Smooth muscle cell (in vitro differentiated cells): ENCODE results near the gene HID1. TPM values are rescaled to one million over a fixed set of nuclear protein-coding genes. Genes with fewer than 3 reads are reported as not detected.

Experiments used
- DNase-seq: peaks from one replicate; lab custom pipeline; 2025; ENCODE audit not compliant: unreplicated experiment; lab: John Stamatoyannopoulos, UW
- H2AFZ ChIP-seq: fragments of 200-600 bp; sonication (generic); 2 replicates; pipeline ENCODE4 v1.6.0; 2016; ENCODE audit warnings: antibody characterized with exemption, low read depth, mild to moderate bottlenecking
- H3F3A ChIP-seq: fragments of 200-600 bp; sonication (generic); 2 replicates; pipeline ENCODE4 v1.6.0; 2017; ENCODE audit warnings: antibody characterized with exemption, low read depth
- H3K27ac ChIP-seq: fragments of 200-600 bp; sonication (generic); 2 replicates; pipeline ENCODE4 v1.5.1; 2016; ENCODE audit warnings: low read depth, mild to moderate bottlenecking
- H3K27me3 ChIP-seq: fragments of 200-600 bp; sonication (generic); 2 replicates; pipeline ENCODE4 v1.6.1; 2016; ENCODE audit warnings: low read depth, mild to moderate bottlenecking
- H3K36me3 ChIP-seq: fragments of 200-600 bp; sonication (generic); 2 replicates; pipeline ENCODE4 v1.5.1; 2016; ENCODE audit warnings: low read depth
- H3K4me1 ChIP-seq: fragments of 200-600 bp; sonication (generic); 2 replicates; pipeline ENCODE4 v1.5.1; 2016; ENCODE audit warnings: low read depth
- H3K4me2 ChIP-seq: fragments of 200-600 bp; sonication (generic); 2 replicates; pipeline ENCODE4 v1.6.0; 2016; ENCODE audit warnings: mild to moderate bottlenecking
- H3K4me3 ChIP-seq: fragments of 200-600 bp; sonication (generic); 2 replicates; pipeline ENCODE4 v1.5.1; 2016; ENCODE audit warnings: mild to moderate bottlenecking
- H3K79me2 ChIP-seq: fragments of 200-600 bp; sonication (generic); 2 replicates; pipeline ENCODE4 v1.6.0; 2016; ENCODE audit warnings: low read depth, mild to moderate bottlenecking
- H3K9ac ChIP-seq: fragments of 200-600 bp; sonication (generic); 2 replicates; pipeline ENCODE4 v1.6.0; 2016; ENCODE audit warnings: low read depth
- H3K9me3 ChIP-seq: fragments of 200-600 bp; sonication (generic); replicated peaks from 2 replicates; pipeline ENCODE4 v1.5.1; 2016; ENCODE audit warnings: low read depth
- H4K20me1 ChIP-seq: fragments of 200-600 bp; sonication (generic); 2 replicates; pipeline ENCODE4 v1.6.0; 2016; ENCODE audit warnings: low read depth
- CTCF ChIP-seq: fragments of 200-600 bp; sonication (generic); IDR thresholded peaks from 2 replicates; pipeline ENCODE4 v1.5.1; 2017; ENCODE audit warnings: borderline replicate concordance, mild to moderate bottlenecking, antibody characterized with exemption; ENCODE audit not compliant: insufficient read depth, poor library complexity, severe bottlenecking
- WGBS: methylation state at CpG from one replicate; pipeline ENCODE4 v1.1.7; 2016; ENCODE audit warnings: low lambda C conversion rate; 5-methylcytosine and 5-hydroxymethylcytosine counted together
- polyA plus RNA-seq: library from polyadenylated mRNA; unstranded; fragments of >200 nt; fragmentation: Nextera tagmentation; extraction: Ambion mirVana; gene quantifications from 2 replicates; pipeline ENCODE4 v1.2.1, GENCODE V29; 2016
- total RNA-seq: library from RNA; depleted of rRNA; stranded (reverse); fragments of >200 nt; gene quantifications from 2 replicates; pipeline ENCODE4 v1.2.3, GENCODE V29; 2014

The HID1 gene
- total and polyA plus RNA-seq, 2 experiments from 2014 or later, result 3.3 to 8.8 TPM

- H4K20me1 ChIP-seq, result no peaks in the 10 kb centered on the region
- H3K36me3 ChIP-seq, result no peaks in the 10 kb centered on the region
- H3K9ac ChIP-seq, result no peak overlapping the region
- no peak for TF ChIP-seq CTCF
- no peak overlapping the region for H3K4me2 ChIP-seq
- no peak overlapping the region for H2AFZ ChIP-seq
- no peak overlapping the region for H3K4me3 ChIP-seq
- peaks cover 92% of the 10 kb centered on the region for H3K27me3 ChIP-seq
- H3K27ac ChIP-seq, result no peak overlapping the region
- no peaks in the 10 kb centered on the region for H3K4me1 ChIP-seq
- no peaks in the 10 kb centered on the region for H3F3A ChIP-seq
- WGBS, result 60% methylated on average over 11 of the region's 11 CpGs
- H3K9me3 ChIP-seq, result no peaks in the 10 kb centered on the region
- DNase-seq, result no peak
- H3K79me2 ChIP-seq, result no peaks in the 10 kb centered on the region
Measured at GRCh38 chr17:74937064-74938051, 35.2 kb downstream of the HID1 start.

- no peak for TF ChIP-seq CTCF
- Histone ChIP-seq H3K36me3 (no peaks in the 10 kb centered on the region), H3K4me1 (no peaks in the 10 kb centered on the region), H3K27ac (no peak overlapping the region), H2AFZ (no peak overlapping the region), H3K4me3 (no peak overlapping the region), H3K9ac (no peak overlapping the region), H4K20me1 (no peaks in the 10 kb centered on the region), H3K9me3 (no peaks in the 10 kb centered on the region), H3K79me2 (no peaks in the 10 kb centered on the region), H3F3A (no peaks in the 10 kb centered on the region), H3K4me2 (no peak overlapping the region), H3K27me3 (peaks cover 89% of the 10 kb centered on the region)
- no peak for DNase-seq
- 45% methylated on average over 10 of the region's 12 CpGs for WGBS
Measured at GRCh38 chr17:74936470-74936799, 36.1 kb downstream of the HID1 start.

DNA sequence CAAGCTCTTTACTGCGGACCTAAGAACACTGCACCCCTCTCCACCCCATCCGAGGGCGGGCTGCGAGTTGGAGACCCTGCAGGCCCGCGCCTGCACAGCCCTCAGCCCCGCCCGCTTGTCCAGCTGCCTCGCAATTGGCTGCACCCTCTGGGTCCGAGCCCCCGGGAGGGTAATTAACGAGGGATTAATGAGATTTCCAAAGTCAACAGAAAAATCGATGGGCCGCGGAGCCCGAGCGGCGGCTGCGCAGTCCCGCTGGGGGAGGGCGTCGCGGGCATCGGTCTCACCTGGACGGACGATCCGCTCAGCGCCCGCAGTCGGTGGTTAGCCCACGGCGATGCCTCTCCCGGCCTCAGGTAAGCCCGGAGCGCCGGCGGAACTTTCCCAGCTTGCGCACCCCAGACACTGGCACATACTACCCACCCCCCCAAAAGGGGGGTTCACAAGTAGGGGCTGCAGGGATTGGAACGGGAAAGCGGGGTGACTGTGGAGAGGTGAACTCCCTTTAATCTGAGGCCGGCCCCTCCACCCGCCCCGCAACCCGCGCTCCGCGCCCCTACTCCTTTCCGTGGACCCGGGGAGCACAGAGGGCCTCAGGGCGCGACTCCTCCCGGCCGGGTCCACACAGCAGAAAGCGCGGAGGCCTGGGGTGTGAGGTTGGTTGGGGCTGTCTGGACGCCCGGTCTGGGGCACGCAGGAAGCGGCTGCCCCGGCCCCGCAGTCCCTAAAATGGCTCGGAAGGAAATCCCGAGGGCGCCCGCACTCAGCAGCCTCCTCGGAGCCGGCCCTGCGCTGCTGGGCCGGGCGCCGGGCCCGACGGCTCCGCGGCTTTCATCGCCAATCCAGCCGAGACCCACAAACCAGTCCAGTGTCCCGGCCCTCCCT is 36.7 kb downstream of the HID1 start, which contains the start of gene OTOP3:
Gene OTOP3, plus strand, starts transcription at position 314 of the 885 bp plus-strand sequence. Its CDS starts 24 bp downstream, at position 338.
- no peaks in the 10 kb centered on the region for H3K79me2 ChIP-seq
- no peaks in the 10 kb centered on the region for H3K4me1 ChIP-seq
- H3K27me3 ChIP-seq, result peaks cover 83% of the 10 kb centered on the region
- H3K4me2 ChIP-seq, result no peak within 1 kb of the TSS
- no peak within 1 kb of the TSS for H2AFZ ChIP-seq
- no peaks in the 10 kb centered on the region for H3K36me3 ChIP-seq
- no peak within 1 kb of the TSS for H3K9ac ChIP-seq
- H3K9me3 ChIP-seq, result no peaks in the 10 kb centered on the region
- DNase-seq, result no peak
- H4K20me1 ChIP-seq, result no peaks in the 10 kb centered on the region
- WGBS, result 14% methylated on average over 72 of the region's 78 CpGs
- H3K27ac ChIP-seq, result no peak within 1 kb of the TSS
- no peaks in the 10 kb centered on the region for H3F3A ChIP-seq
- no peak within 1 kb of the TSS for H3K4me3 ChIP-seq
- TF ChIP-seq CTCF, result no peak
